Measurements from ENCODE around the gene LY6G5C.

DNA sequence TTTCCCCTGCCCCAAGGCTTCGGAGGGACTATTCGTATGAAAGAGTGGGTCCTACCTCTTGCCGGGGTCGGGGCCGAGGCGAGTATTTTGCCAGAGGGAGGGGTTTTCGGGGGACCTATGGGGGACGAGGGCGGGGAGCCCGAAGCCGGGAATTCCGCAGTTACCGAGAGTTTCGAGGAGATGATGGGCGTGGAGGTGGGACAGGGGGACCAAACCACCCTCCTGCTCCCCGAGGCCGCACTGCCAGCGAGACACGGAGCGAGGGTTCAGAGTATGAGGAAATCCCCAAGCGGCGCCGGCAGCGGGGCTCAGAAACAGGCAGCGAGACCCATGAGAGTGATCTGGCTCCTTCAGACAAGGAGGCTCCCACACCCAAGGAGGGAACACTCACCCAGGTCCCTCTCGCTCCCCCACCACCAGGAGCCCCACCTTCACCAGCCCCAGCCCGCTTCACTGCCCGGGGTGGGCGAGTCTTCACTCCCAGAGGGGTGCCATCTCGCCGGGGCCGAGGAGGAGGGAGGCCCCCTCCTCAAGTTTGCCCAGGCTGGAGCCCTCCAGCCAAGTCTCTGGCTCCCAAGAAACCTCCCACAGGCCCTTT lies 49.1 kb downstream of the LY6G5C start:
- TF ChIP-seq CTCF (conservative IDR thresholded peaks at IDR 0.05) (no peak), ZFX (IDR thresholded peaks at IDR 0.05) (no peak)
